GM18526 (cell line): ENCODE results near the gene MAN1C1.

Experiments used
- POLR2A ChIP-seq: IDR thresholded peaks from 3 replicates; pipeline ENCODE4 v1.6.1; 2011; ENCODE audit not compliant: insufficient read length; ENCODE audit errors: extremely low read depth

Gene MAN1C1

GRCh38 chr1:25799935-25800702 lies 183.5 kb downstream of the MAN1C1 start, which contains the start of gene SELENON:
Gene SELENON (plus strand): TSS chr1:25800193. CDS start chr1:25800231, 38 bp downstream.
- no peak for TF ChIP-seq POLR2A

- no peak for TF ChIP-seq POLR2A
Observed at GRCh38 chr1:25800703-25801377, 184.2 kb downstream of the MAN1C1 start.

- no peak for TF ChIP-seq POLR2A
Observed at GRCh38 chr1:25802915-25803314, 186.3 kb downstream of the MAN1C1 start.

- TF ChIP-seq POLR2A = no peak
Observed at GRCh38 chr1:25803368-25803767, 186.8 kb downstream of the MAN1C1 start.

- TF ChIP-seq POLR2A = no peak
Observed at GRCh38 chr1:25804244-25804963, 187.8 kb downstream of the MAN1C1 start.

- TF ChIP-seq POLR2A = no peak
Observed at GRCh38 chr1:25804964-25805862, 188.6 kb downstream of the MAN1C1 start.

GRCh38 chr1:25805863-25806225 lies 189.3 kb downstream of the MAN1C1 start:
- TF ChIP-seq POLR2A = no peak

- TF ChIP-seq POLR2A = no peak
Observed at GRCh38 chr1:25806418-25806817, 189.8 kb downstream of the MAN1C1 start.

GRCh38 chr1:25807480-25808390 lies 191.1 kb downstream of the MAN1C1 start:
- TF ChIP-seq POLR2A = no peak

- no peak for TF ChIP-seq POLR2A
Observed at GRCh38 chr1:25808481-25809244, 192.1 kb downstream of the MAN1C1 start.

GRCh38 chr1:25809283-25809926 lies 192.8 kb downstream of the MAN1C1 start:
- no peak for TF ChIP-seq POLR2A

- no peak for TF ChIP-seq POLR2A
Observed at GRCh38 chr1:25809929-25810328, 193.3 kb downstream of the MAN1C1 start.
